Endothelial cell of hepatic sinusoid (primary cell): Measurements from ENCODE around the gene UBTD2.

Experiments
- in situ Hi-C: cut with HindIII; loops from 2 replicates; pipeline ENCODE4 v1.10.0; 2017; ENCODE audit warnings: low sequenced_read_pairs

Gene UBTD2

DNA sequence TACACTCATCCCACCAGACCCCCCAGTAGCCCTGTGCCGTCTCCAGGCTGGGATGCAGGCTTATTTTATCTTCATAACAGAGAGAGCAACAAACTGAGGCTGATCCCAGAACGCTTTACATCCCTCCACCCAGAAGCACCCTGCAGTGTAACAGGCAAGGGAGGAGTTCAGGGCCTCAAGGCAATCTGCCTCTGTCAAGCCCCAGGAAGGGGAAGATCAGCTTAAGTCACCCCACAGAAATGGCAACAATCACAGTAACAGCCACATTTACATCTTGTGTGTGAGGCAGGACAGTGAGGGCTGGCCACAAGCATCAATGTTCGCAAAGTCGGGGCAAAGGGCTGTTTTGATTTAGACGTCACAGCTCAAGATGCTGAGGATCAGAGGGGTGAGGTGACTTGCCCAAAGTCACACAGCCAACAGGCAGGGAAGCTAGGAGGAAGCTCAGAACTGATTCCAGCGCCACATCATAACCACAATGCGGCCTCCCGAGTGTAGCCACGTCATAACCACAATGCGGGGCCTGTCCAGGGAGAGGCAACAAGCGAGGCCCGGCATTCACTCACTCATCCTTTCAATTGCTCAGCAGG, 109.9 kb downstream of the UBTD2 start:
- in situ Hi-C loops, result no loop called here

- in situ Hi-C loops, result no loop called here
Measured at GRCh38 chr5:172172912-172173563, 110.5 kb downstream of the UBTD2 start.

DNA sequence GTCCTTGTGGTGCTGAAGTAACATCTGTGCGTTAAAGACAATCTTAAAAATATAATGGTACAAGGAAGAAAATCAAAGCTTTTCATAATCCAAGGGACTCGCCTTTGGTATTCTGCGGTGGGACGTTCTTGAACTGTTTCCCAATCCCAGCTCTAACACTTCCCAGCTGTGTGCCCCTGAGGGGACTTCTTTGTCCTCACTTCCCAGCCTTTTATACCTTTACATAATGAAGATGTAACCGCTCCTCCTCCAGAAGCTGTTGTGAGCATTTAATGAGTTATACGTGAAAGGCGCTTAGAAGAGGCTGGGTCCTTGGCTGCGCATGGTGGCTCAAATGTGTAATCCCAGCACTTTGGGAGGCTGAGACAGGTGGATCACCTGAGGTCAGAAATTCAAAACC, 112.4 kb downstream of the UBTD2 start:
- in situ Hi-C loops, result no loop called here

- in situ Hi-C loops, result no loop called here
Measured at GRCh38 chr5:172170251-172170701, 113.3 kb downstream of the UBTD2 start.

- in situ Hi-C loops, result no loop called here
Measured at GRCh38 chr5:172169216-172169615, 114.3 kb downstream of the UBTD2 start.

- in situ Hi-C loops, result no loop called here
Measured at GRCh38 chr5:172168311-172168710, 115.3 kb downstream of the UBTD2 start.

- in situ Hi-C loops, result no loop called here
Measured at GRCh38 chr5:172167895-172168294, 115.7 kb downstream of the UBTD2 start.

- in situ Hi-C loops, result no loop called here
Measured at GRCh38 chr5:172166030-172166826, 117.3 kb downstream of the UBTD2 start.

- in situ Hi-C loops, result no loop called here
Measured at GRCh38 chr5:172165465-172165864, 118.1 kb downstream of the UBTD2 start.

- in situ Hi-C loops, result no loop called here
Measured at GRCh38 chr5:172164769-172165212, 118.8 kb downstream of the UBTD2 start.

GRCh38 chr5:172163346-172163745, 120.2 kb downstream of the UBTD2 start:
- in situ Hi-C loops, result no loop called here

DNA sequence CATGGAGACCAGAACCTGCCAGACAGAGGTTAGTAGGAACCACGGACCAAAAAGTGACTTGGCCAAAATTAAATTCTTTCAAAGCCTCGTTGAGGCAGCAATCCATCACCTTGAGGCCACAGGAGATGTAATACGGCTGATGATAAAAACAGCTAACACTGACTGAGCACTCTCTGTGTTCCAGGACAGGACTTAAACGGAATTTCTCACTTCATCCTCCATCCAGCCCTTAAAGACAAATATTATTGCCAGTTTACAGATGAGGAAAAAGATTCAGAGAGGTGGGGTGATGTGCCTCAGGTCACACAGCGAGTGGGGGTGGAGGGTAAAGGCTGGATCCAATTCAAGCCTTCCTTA, 120.6 kb downstream of the UBTD2 start:
- in situ Hi-C loops, result no loop called here

GRCh38 chr5:172162323-172162986, 121.1 kb downstream of the UBTD2 start:
- in situ Hi-C loops, result no loop called here

DNA sequence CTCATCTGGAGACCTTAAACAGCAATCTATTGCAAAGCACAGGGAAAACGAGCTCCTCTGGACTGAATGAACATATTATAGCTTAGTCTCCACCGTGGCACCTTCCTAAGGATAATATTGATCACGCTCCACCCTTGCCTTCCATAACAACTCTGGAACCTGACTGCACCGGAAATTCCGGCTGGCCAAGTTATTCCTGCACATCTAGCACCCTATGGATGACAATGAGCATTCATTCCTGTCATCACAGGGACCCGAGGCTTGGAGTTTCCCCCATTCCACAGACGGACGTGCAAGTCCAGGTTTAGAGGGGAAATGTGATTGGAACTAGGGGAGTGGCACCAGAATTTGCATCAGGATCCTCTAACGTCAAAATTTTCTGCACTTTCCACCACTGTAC, 123.1 kb downstream of the UBTD2 start:
- in situ Hi-C loops, result no loop called here
